Measurements from ENCODE around the gene TEX30.

- TF ChIP-seq POLR2AphosphoS5 (IDR thresholded peaks at IDR 0.05; ENCODE audit: insufficient read depth in 1 of 2, low read depth in 1 of 2) = no peak
- no peak for TF ChIP-seq CTCF (IDR thresholded peaks at IDR 0.05)
- TF ChIP-seq POLR2A (IDR thresholded peaks at IDR 0.05) = no peak
Observed at GRCh38 chr13:102726430-102726829, 47.2 kb downstream of the TEX30 start.

All from vagina (tissue), 2 donors.